Chondrocyte (in vitro differentiated cells): ENCODE results near the gene CYP4F22. TPM values are rescaled to one million over a fixed set of nuclear protein-coding genes. Genes with fewer than 3 reads are reported as not detected.

Experiments used
- DNase-seq: peaks from one replicate; pipeline ENCODE4 v3.0.0; 2021; ENCODE audit warnings: mixed read lengths, low spot score
- H3K27ac Mint-ChIP-seq: one replicate; pipeline ENCODE4 v1.8.0; 2021; ENCODE audit warnings: mild to moderate bottlenecking, moderate library complexity, mixed read lengths; ENCODE audit not compliant: unreplicated experiment
- H3K27me3 Mint-ChIP-seq: 2 replicates; pipeline ENCODE4 v1.8.0; 2021; ENCODE audit warnings: low read depth, mixed read lengths
- H3K36me3 Mint-ChIP-seq: 2 replicates; pipeline ENCODE4 v1.8.0; 2021; ENCODE audit warnings: low read depth, mixed read lengths
- H3K4me1 Mint-ChIP-seq: 2 replicates; pipeline ENCODE4 v1.8.0; 2021; ENCODE audit warnings: low read depth, mild to moderate bottlenecking, mixed read lengths
- H3K4me3 Mint-ChIP-seq: one replicate; pipeline ENCODE4 v1.8.0; 2021; ENCODE audit warnings: mild to moderate bottlenecking, moderate library complexity, mixed read lengths; ENCODE audit not compliant: unreplicated experiment
- H3K9me3 Mint-ChIP-seq: 2 replicates; pipeline ENCODE4 v1.8.0; 2021; ENCODE audit warnings: low read depth, mixed read lengths
- total RNA-seq: library from RNA; stranded (reverse); gene quantifications from 3 replicates; pipeline ENCODE4 v1.2.1, GENCODE V29; 2021
- TF ChIP-seq, protein P1 (sequence below): fragments of 200-600 bp; sonication (generic); IDR thresholded peaks from 2 replicates; pipeline ENCODE4 v1.5.0; 2021; ENCODE audit warnings: antibody characterized with exemption, mild to moderate bottlenecking, moderate library complexity

The CYP4F22 gene
- total RNA-seq, 1 donor from 2014 or later, result not detected

GRCh38 chr19:15466851-15467733, 41.2 kb upstream of the CYP4F22 start:
- no peaks in the 10 kb centered on the region for H3K9me3 Mint-ChIP-seq
- no peak overlapping the region for H3K4me3 Mint-ChIP-seq
- peaks cover 9% of the 10 kb centered on the region for H3K4me1 Mint-ChIP-seq
- peaks cover 25% of the 10 kb centered on the region for H3K27me3 Mint-ChIP-seq
- H3K27ac Mint-ChIP-seq, result no peak overlapping the region
- peak; percentile 12 for DNase-seq
- TF ChIP-seq, protein P1, sequence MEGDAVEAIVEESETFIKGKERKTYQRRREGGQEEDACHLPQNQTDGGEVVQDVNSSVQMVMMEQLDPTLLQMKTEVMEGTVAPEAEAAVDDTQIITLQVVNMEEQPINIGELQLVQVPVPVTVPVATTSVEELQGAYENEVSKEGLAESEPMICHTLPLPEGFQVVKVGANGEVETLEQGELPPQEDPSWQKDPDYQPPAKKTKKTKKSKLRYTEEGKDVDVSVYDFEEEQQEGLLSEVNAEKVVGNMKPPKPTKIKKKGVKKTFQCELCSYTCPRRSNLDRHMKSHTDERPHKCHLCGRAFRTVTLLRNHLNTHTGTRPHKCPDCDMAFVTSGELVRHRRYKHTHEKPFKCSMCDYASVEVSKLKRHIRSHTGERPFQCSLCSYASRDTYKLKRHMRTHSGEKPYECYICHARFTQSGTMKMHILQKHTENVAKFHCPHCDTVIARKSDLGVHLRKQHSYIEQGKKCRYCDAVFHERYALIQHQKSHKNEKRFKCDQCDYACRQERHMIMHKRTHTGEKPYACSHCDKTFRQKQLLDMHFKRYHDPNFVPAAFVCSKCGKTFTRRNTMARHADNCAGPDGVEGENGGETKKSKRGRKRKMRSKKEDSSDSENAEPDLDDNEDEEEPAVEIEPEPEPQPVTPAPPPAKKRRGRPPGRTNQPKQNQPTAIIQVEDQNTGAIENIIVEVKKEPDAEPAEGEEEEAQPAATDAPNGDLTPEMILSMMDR, result no peak
- no peaks in the 10 kb centered on the region for H3K36me3 Mint-ChIP-seq

DNA sequence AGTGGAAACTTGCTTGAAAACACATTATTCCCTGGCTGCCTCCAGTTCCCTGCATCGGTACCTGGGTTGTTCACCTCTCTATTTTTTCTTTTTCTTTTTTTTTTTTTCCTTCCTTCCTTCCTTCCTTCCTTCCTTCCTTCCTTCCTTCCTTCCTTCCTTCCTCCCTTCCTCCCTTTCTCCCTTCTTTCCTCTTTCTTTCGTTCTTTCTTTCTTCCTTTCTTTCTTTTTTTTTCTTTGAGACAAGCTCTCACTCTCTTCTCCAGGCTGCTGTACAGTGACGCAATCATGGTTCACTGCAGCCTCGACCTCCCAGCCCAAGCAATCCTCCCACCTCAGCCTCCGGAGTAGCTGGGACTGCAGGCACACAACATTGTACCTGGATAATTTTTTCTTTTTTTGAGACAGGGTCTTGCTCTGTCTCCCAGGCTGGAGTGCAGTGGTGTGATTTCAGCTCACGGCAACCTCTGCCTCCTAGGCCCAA, 40.6 kb upstream of the CYP4F22 start:
- Mint-ChIP-seq H3K9me3 (peaks cover 2% of the 10 kb centered on the region), H3K27ac (peak overlapping the region; percentile 36), H3K4me3 (no peak overlapping the region), H3K36me3 (no peaks in the 10 kb centered on the region), H3K4me1 (peaks cover 9% of the 10 kb centered on the region), H3K27me3 (peaks cover 25% of the 10 kb centered on the region)
- DNase-seq, result no peak
- TF ChIP-seq, protein P1, result no peak

- H3K36me3 Mint-ChIP-seq, result no peaks in the 10 kb centered on the region
- peaks cover 9% of the 10 kb centered on the region for H3K4me1 Mint-ChIP-seq
- TF ChIP-seq, protein P1, result no peak
- no peak overlapping the region for H3K27ac Mint-ChIP-seq
- peaks cover 25% of the 10 kb centered on the region for H3K27me3 Mint-ChIP-seq
- peak overlapping the region; percentile 16 for H3K4me3 Mint-ChIP-seq
- peak; percentile 76 for DNase-seq
- peaks cover 5% of the 10 kb centered on the region for H3K9me3 Mint-ChIP-seq
These were observed 39.4 kb upstream of the CYP4F22 start for GRCh38 chr19:15468675-15469512.

- TF ChIP-seq, protein P1, result no peak
- Mint-ChIP-seq H3K27me3 (peaks cover 23% of the 10 kb centered on the region), H3K27ac (no peak overlapping the region), H3K36me3 (no peaks in the 10 kb centered on the region), H3K9me3 (peaks cover 5% of the 10 kb centered on the region), H3K4me1 (peaks cover 9% of the 10 kb centered on the region), H3K4me3 (peak overlapping the region; percentile 16)
- peak; percentile 70 for DNase-seq
These were observed 38.6 kb upstream of the CYP4F22 start for GRCh38 chr19:15469513-15470297.
